HAP-1 (cell line): Measurements from ENCODE around the gene COL23A1.

ENCODE experiments used
- DNase-seq, 2 experiments: peaks; one replicate each; pipeline ENCODE4 v3.0.0-alpha.2; 2016 to 2020; ENCODE audit warnings: low spot score in 2 of 2
- H3K27me3 ChIP-seq: fragments of 250-450 bp; sonication (Bioruptor Pico); 2 replicates; pipeline ENCODE4 v1.5.1; 2020; ENCODE audit warnings: low read depth, mild to moderate bottlenecking, moderate library complexity
- H3K36me3 ChIP-seq: fragments of 250-450 bp; sonication (Bioruptor Pico); replicated peaks from 2 replicates; pipeline ENCODE4 v1.5.1; 2020; ENCODE audit warnings: mild to moderate bottlenecking
- H3K4me1 ChIP-seq: fragments of 250-450 bp; sonication (Bioruptor Pico); 2 replicates; pipeline ENCODE4 v1.5.1; 2020; ENCODE audit warnings: mild to moderate bottlenecking
- H3K4me3 ChIP-seq: fragments of 250-450 bp; sonication (Bioruptor Pico); 2 replicates; pipeline ENCODE4 v1.5.1; 2020; ENCODE audit warnings: mild to moderate bottlenecking, moderate library complexity
- H3K9me3 ChIP-seq: fragments of 250-450 bp; sonication (Bioruptor Pico); 2 replicates; pipeline ENCODE4 v1.5.1; 2020; ENCODE audit warnings: mild to moderate bottlenecking, moderate library complexity
- in situ Hi-C: fragments of 300-500 bp; cut with MboI; formaldehyde crosslinking; loops from 3 replicates; pipeline ENCODE4 v1.14.3; 2020; ENCODE audit warnings: low sequenced_read_pairs, inconsistent platforms, mixed read lengths

Gene COL23A1

DNA sequence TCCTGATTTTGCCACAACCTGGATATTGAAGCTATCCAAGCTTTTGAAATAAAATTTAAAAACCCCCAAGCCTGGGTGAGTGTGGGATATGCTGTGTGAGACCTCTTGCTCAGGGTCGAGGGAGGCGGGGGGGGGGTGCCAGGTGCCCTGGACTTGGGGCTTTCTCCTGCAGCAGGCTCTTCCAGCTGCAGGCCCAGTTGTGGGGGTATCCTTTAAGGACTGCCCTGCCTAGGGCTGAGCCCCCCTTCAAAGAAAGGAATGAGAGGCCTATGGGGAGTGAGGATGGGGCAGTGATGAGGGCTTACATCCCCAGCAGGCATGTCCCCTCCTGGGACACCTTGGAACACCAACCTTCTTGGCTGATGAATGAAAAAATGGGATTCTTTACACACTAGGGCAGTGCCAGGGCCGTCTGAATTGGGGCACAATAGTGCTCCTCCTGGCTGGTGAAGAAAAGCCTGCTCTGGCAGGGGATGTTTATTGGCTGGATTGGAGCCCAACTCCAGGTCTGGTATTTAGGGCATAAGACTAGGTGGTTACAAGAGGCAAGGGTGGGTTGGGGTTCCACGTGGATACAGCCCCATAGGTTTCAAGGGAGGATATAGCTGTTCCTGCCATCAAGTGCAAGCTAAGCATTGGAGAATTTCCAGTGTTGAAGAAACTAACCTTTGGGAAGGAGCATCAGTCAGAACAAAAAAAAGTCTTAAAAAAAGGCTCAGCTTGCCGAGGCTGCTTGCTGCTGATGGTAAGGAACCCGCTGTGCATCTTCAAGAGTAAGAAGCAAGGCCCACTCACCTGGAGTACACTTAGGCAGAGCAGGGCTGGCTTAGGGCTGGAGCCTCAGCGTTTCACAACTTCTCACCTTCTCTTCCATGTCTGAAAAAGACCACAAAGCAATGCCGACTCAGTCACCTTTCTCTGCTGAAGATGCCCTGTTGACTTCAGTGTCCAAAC lies 378.8 kb downstream of the COL23A1 start:
- no peak for DNase-seq
- H3K4me1 ChIP-seq: peaks cover 1% of the 10 kb centered on the region; the same call in 1 of the 2 replicates
- no peaks in the 10 kb centered on the region for H3K27me3 ChIP-seq
- H3K4me3 ChIP-seq: no peak overlapping the region
- in situ Hi-C loops: no loop called here
- no peaks in the 10 kb centered on the region for H3K9me3 ChIP-seq
- peaks cover 100% of the 10 kb centered on the region for H3K36me3 ChIP-seq

DNA sequence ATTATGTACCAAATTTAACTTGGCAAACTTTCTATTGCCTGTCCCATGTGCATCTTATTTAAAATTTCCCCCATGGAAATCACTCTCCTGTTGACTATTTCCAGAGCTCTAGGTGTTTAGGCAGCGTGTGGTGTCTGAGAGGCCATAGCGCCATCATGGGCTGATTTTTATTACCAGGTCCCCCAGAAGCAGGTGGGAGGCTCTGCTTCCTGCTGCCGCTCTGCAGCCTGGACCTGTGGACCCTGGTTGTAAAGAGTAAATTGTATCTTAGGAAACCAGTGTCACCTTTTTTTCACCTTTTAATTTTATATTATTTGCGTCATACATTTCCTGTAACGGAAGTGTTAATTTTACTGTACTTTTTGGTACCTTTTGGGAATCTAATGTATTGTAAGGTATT lies 379.5 kb downstream of the COL23A1 start:
- in situ Hi-C loops: no loop called here
- Histone ChIP-seq H3K9me3 (no peaks in the 10 kb centered on the region), H3K27me3 (no peaks in the 10 kb centered on the region), H3K4me1 (peaks cover 7% of the 10 kb centered on the region; the same call in 1 of the 2 replicates), H3K36me3 (peaks cover 100% of the 10 kb centered on the region), H3K4me3 (no peak overlapping the region)
- no peak for DNase-seq

DNA sequence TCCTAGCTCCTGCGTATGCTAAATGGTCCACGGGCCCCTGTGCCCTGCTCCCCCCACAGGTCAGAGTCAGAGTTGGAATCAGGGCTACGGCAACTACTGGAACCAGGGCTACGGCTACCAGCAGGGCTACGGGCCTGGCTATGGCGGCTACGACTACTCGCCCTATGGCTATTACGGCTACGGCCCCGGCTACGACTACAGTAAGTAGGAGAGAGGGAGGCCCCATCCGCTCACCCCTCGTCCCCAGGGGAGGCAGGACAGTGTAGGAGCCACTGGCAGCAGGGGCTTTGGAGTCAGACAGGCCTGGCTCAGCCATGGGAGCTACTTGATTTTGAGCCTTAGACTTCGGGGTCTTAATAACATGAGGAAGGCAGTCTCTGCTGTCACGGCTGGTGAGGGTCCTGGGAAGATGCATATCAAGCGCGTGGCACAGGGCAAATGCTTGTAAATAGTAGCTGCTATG lies 380.1 kb downstream of the COL23A1 start:
- no peaks in the 10 kb centered on the region for H3K27me3 ChIP-seq
- H3K9me3 ChIP-seq: no peaks in the 10 kb centered on the region
- H3K4me3 ChIP-seq: no peak overlapping the region
- H3K4me1 ChIP-seq: peaks cover 7% of the 10 kb centered on the region; the same call in 1 of the 2 replicates
- in situ Hi-C loops: no loop called here
- peaks cover 100% of the 10 kb centered on the region for H3K36me3 ChIP-seq
- DNase-seq: peak in 1 of 2 experiments; percentile 23

DNA sequence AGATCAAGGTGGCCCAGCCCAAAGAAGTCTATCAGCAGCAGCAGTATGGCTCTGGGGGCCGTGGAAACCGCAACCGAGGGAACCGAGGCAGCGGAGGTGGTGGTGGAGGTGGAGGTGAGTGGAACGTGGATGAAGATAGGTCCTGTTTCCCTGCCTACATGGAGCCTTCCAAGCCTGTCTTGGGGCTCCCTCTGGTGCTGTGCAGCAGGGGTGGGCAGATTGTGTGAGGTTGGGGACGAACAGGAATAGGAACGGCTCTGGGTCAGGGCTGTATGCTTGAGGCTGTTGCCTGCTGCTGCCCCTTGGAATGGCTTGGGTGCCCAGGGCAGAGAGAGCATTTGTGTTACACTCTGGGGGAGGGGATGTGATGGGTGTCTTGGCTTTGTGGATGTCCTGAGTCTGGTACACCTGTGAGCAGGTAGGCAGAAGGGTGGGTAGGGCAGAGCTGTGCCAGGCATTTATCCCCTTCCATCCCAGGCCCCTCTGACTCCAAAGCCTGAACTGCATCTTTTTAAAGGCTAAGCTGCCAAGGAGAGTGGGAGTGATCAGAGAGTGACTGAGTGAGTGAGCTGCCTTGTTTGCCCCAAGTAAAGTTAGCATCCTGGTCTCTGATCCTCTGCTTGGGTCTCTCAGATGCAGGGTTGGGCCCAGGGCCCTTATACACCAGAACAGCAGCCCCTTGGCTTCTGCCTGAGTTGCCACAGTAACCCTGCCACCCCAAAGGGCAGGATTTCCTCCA lies 380.7 kb downstream of the COL23A1 start:
- Histone ChIP-seq H3K36me3 (peaks cover 99% of the 10 kb centered on the region), H3K4me3 (no peak overlapping the region), H3K9me3 (no peaks in the 10 kb centered on the region), H3K4me1 (peaks cover 7% of the 10 kb centered on the region; the same call in 1 of the 2 replicates), H3K27me3 (no peaks in the 10 kb centered on the region)
- no peak for DNase-seq
- in situ Hi-C loops: no loop called here

DNA sequence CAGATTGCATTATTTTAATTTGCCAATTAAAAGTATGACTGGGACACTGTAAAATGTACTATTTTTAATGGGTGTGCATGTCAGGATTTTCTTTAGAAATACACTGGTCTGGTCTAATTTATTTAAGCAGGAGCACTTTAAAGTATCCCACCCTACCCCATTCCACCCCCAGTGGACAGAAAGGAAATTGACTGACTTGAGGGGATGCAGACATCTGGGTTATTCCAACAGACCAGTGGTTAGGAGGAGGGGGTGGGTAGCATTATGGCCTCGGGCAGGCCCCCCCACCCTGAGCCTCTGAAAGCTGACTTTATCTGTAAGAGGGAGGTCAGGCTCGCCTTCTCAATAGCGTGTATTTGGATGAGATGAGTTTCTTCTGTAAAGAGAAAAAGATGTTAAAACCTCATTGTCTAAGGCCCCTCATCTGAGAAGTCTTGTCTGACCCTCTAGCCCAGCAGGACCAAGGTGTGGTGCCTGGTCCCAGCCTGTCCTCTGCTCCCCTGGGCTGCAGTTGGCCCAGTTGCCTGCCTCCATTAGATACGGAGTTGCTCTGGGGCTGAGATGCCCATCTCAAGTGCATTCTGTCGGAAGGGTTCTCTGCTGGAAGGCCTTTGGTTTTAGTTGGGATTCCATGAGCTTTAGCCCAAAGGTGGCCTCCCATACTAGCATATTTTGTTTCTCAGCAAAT lies 381.5 kb downstream of the COL23A1 start:
- H3K4me1 ChIP-seq: peaks cover 7% of the 10 kb centered on the region
- no peak overlapping the region for H3K4me3 ChIP-seq
- DNase-seq: peak in 1 of 2 experiments; percentile 37
- H3K27me3 ChIP-seq: no peaks in the 10 kb centered on the region
- no peaks in the 10 kb centered on the region for H3K9me3 ChIP-seq
- H3K36me3 ChIP-seq: peaks cover 92% of the 10 kb centered on the region
- in situ Hi-C loops: no loop called here

DNA sequence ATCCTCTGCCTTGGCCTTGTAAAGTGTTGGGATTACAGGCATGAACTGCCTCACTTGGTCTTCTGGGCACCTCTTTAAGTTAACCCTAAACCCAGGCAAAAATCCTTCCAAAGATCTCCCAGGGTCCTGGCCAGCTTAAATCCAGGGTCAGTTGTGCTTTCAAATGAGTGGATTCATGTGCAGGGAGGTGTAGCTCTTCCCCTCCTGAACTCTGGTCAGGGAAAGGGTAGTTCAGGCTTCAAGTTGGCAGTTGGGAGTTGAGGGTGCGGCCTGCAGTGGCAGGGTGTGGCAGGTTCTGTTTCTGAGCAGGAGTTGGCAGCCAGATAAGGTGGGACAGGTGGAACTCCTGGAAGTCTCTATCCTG lies 382.3 kb downstream of the COL23A1 start:
- in situ Hi-C loops: no loop called here
- peaks cover 84% of the 10 kb centered on the region for H3K36me3 ChIP-seq
- no peak overlapping the region for H3K4me3 ChIP-seq
- no peaks in the 10 kb centered on the region for H3K9me3 ChIP-seq
- H3K27me3 ChIP-seq: no peaks in the 10 kb centered on the region
- DNase-seq: no peak
- H3K4me1 ChIP-seq: peaks cover 7% of the 10 kb centered on the region

DNA sequence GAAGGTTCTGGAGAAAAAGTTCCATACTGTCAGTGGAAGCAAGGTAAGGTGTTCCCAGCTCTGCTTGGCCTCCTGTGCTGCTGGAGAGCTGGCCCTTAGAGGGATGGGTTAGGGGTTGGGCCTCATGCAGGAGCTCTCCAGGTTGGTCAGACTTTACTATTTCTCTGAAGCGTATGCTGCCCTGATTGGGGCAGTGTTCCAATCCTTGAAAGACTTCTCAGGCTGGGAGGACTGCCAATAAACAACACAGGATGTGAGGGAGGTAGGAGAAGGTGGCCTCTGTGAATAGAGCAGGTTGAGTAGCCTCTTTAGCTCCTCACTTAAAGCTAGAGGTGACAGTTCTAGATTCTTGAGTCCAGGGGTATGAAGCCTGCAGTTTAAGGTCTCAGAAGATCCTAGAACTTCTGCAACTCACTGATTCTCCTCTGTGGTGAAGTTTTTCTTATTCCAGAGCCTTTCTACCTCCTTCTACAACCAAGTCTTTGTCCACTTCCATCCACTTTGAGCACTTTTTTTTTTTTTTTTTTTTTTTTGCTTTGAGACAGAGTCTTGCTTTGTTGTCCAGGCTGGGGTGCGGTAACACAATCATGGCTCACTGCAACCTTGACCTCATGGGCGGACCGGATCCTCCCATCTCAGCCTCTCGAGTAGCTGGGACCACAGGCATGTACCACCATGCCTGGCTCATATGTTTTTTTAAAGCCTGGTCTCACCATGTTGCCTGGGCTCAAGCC lies 382.8 kb downstream of the COL23A1 start:
- in situ Hi-C loops: no loop called here
- peak in 1 of 2 experiments; percentile 40 for DNase-seq
- H3K36me3 ChIP-seq: peaks cover 79% of the 10 kb centered on the region
- H3K9me3 ChIP-seq: no peaks in the 10 kb centered on the region
- H3K4me3 ChIP-seq: no peak overlapping the region
- peaks cover 7% of the 10 kb centered on the region for H3K4me1 ChIP-seq
- H3K27me3 ChIP-seq: no peaks in the 10 kb centered on the region

DNA sequence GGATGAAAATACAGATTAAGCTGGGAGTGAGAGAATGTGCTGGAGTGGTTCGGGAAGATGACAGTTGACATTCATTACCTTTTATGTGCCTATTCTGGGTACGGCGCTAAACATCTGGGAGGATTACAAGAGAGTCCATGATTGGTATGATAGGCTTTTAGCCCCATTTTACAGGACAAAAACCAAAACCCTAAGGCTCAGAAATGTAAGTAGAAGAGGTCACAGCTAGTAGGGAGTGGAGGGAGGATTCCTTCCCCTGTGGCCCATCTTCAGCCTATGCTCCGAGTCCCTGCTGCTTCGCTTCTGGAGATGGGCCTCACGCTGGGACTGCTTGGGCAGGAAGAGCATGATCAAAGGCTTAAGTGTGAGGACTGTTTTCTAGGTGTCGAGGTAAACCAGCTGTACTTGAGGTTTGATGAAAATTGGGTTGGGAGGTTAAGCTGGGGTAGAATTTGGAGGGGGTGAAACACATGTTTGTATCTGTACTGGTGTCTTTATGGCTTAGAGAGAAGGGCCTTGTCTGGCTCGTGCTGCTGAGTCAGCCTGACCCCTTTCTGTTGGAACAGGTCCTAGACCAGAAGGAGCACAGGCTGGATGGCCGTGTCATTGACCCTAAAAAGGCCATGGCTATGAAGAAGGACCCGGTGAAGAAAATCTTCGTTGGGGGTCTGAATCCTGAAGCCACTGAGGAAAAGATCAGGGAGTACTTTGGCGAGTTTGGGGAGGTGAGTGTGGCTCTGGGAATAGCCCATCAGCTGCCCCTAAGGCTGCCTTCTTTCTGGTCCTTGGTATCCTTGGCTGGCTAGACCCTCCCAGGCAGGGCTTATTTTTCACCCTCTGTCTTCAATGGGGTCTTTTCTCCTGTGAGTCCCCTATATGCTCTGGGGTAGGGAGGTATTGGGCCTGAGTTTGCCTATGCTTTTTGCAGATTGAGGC lies 383.8 kb downstream of the COL23A1 start:
- no peak for DNase-seq
- H3K4me3 ChIP-seq: peak overlapping the region; percentile 61
- no peaks in the 10 kb centered on the region for H3K27me3 ChIP-seq
- H3K36me3 ChIP-seq: peaks cover 69% of the 10 kb centered on the region
- H3K4me1 ChIP-seq: peaks cover 7% of the 10 kb centered on the region
- H3K9me3 ChIP-seq: no peaks in the 10 kb centered on the region
- in situ Hi-C loops: no loop called here

DNA sequence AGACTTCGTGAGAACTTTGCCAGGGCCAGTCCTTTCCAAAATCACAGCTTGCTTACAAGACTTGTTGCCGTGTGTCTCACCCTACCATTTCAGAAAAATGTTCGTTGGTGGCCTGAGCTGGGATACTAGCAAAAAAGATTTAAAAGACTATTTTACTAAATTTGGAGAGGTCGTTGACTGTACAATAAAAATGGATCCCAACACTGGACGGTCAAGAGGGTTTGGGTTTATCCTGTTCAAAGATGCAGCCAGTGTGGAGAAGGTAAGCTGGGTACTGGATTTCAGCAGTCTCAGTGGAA lies 384.5 kb downstream of the COL23A1 start:
- DNase-seq: no peak
- peaks cover 62% of the 10 kb centered on the region for H3K36me3 ChIP-seq
- in situ Hi-C loops: no loop called here
- no peaks in the 10 kb centered on the region for H3K9me3 ChIP-seq
- no peaks in the 10 kb centered on the region for H3K27me3 ChIP-seq
- H3K4me1 ChIP-seq: peaks cover 7% of the 10 kb centered on the region
- peak overlapping the region; percentile 61 for H3K4me3 ChIP-seq

DNA sequence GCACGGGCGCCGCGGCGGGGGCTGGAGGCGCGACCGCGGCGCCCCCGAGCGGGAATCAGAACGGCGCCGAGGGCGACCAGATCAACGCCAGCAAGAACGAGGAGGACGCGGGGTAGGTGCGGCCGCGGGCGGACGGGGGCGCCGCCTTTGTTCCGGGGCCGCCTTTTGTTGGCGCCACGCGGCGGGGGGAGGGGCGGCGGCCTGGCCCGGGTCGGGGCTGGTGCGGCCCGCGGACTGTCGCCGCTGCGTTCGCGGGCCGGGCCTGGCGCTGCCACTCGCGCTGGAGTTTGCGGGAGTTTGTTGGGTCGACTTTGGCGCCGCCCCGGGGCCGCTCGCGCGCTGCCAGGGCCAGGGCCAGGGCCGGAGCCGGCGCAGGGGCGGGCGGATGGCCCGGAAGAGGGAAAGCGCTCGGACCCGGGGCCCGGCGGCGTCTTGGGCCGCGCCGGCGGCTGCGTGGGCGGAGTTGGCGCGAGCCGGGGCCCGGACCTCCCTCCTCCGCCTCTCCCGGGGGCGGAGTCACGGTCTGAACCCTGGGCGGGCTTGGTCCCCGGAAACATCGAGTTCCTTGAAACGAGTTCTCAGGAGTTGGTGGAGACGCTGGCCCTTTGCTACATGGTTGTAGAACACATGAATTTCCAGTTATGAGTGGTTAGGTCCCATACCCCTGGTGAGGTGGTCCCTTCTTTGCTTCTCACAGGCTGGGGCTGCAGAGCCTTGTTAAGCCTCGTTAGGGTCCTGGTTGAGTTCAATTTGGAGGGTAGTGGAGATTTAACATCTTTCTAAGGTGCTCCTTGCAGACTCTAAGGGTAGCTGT lies 385.1 kb downstream of the COL23A1 start:
- Histone ChIP-seq H3K4me1 (peaks cover 7% of the 10 kb centered on the region), H3K9me3 (no peaks in the 10 kb centered on the region), H3K27me3 (no peaks in the 10 kb centered on the region), H3K4me3 (peak overlapping the region; percentile 61), H3K36me3 (peaks cover 57% of the 10 kb centered on the region)
- in situ Hi-C loops: no loop called here
- DNase-seq: peak; percentile 55 to 85

DNA sequence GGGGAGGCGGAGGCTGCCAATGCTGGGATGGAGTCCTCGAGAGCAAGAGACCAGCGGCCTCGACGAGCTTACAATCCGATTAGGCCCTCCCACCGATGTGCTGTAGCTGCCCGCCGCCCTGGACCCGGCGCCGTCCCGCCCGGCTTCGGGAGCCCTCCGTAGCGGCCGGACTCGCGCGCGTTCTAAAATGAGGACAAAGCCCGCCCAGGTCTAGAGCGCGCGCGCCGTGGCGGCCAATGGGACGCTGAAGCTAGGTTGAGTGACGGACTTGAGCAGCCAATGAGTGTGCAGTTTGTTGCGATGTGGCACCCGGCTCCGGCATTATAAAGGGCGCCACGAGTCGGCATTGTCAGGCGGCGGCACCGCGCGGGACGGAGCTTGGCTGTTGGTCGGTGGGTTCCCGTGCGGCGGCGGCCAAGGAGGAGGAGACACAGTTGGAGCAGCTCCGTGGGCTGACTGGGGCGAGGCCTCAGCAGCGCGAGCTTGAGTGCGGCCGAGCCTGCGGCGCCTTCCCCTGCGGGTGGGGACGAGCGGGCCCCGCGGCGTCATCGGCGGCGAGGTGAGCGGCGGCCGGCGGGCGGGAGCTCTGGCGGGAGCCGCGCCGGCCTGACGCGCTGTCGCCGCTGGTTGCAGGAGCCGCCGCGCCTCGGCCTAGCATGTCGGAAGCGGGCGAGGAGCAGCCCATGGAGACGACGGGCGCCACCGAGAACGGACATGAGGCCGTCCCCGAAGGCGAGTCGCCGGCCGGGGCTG lies 385.8 kb downstream of the COL23A1 start, which contains the start of gene HNRNPAB:
TSS of gene HNRNPAB (plus strand) at position 352 of the 753 bp plus-strand sequence. CDS start at position 657, 305 bp downstream.
- Histone ChIP-seq H3K36me3 (peaks cover 49% of the 10 kb centered on the region), H3K27me3 (no peaks in the 10 kb centered on the region), H3K9me3 (no peaks in the 10 kb centered on the region), H3K4me1 (peaks cover 7% of the 10 kb centered on the region), H3K4me3 (peak within 1 kb of the TSS; percentile 61)
- peak; percentile 85 to 95 for DNase-seq
- in situ Hi-C loops: no loop called here
